ENCODE data around the gene C9orf152.
"Not testable (repeated sequence)": the region's sequence is repeated elsewhere in the genome, so short reads cannot be mapped to it uniquely, and the experiment has no call there.

The C9orf152 gene

GRCh38 chr9:110208031-110208430 is at the start of gene C9orf152:
Gene C9orf152 (minus strand): TSS chr9:110208159. CDS start chr9:110207579, 580 bp downstream.
- no peak for DNase-seq

- no peak for DNase-seq
Measured at GRCh38 chr9:110257097-110257841, 49.3 kb upstream of the C9orf152 start.

GRCh38 chr9:110256380-110257096 is 48.6 kb upstream of the C9orf152 start, which contains the start of gene TXN:
Gene TXN (minus strand): TSS chr9:110256507. CDS start chr9:110256435, 72 bp downstream.
- DNase-seq = peak; percentile 54

DNA sequence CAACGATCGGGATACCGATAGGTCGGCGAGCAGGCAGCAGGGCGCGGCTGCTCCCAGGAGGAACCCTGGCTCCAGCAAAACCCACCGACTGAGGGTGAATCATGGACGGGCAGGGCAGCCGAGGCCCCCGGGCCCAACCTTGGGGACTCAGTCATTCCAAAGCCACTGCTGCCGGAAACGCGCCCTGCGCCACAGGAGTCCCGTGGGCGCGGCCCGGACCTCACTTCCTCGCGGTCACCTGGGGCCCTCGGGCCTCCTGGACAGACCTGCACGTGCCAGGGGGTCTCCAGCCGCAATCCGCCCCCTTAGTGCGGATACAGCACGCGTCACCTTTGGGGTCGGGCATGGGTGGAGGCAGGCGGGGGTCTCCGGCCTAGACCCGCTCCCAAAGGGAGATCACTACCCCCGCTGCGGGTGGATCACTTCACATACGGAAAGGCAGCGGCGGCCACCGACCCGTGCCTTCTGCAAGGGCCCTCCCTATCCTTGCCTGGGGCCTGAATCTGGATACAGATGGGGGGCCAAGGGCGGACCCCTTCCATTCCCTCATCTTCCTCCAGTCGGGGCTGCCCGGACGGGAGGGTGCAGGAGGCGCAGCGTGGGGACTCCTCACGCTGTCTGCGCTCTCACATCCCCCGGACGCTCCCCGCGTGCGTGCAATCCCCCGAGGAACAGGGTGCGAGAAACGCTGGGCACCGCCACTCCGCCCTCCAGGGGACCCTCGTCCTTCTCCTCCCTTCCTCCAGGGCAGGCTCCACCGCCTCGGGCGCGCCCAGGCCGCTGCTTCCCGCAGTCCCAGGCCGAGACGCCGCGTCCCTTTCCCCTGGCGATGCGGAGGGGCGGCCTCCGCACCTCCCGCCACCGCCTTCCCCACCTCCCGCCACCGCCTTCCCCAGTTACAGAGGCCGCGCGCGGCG is 47.8 kb upstream of the C9orf152 start:
- DNase-seq = no peak

DNA sequence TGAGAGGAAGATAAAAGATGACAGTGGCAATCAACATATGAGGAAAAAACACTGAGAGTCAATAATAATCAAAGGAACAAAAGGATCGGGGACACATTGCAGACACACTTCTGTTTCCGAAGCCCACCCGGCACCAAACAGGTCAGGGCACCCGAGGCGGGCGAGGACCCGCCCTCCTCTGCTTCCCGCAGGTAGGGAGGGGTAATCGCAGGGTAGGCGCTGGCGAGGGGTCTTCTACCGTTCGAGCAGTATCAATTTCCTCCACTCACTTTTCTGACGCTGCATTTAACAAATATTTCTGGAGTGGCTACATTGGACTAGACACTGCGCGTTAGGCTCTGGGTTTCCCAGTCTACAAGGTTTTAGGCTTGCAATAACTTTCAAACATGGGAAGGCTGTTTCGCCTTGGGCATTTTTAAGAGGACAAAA is 47.1 kb upstream of the C9orf152 start:
- DNase-seq = no peak

DNA sequence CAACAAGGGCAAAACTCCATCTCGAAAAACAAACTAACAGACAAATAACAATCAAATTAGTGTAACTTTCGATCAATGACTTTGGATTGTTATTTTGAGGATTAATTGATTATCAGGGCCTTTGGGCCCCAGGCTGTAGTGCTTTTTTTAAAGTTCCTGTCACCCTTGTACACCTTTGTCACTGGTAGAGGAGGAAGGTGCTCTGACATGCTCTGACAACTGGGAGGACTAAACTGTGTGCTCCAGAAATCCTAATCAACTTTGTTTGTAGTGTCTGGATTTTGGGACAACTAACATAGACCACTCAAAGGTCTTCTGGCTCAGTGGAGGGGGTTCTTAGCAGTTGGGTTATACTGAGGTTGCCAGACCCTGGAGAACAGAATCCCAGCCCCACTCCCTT is 46.5 kb upstream of the C9orf152 start:
- DNase-seq = no peak

GRCh38 chr9:110252509-110253139 is 44.7 kb upstream of the C9orf152 start:
- no peak for DNase-seq

GRCh38 chr9:110251770-110252169 is 43.8 kb upstream of the C9orf152 start:
- DNase-seq = not testable (repeated sequence)

GRCh38 chr9:110251212-110251611 is 43.3 kb upstream of the C9orf152 start:
- no peak for DNase-seq

DNA sequence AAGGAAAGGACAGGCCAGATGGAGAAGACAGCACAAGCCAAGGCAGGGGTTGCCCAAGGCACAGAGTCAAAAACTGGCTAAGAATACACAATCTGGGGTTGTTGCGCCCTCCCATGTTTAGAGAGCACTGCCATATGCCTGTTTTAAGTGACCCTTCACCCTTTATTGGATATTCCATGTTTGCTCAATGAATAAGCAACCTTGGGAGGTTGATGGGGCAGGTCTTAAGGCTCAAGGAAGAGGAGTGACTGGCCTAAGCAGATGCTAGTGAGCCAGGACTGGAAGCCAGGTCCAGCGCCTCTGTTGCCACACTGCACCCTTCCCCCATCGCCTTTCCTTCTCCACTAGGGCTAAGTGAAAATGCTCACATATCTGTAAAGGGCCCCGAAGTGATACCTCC is 41.6 kb upstream of the C9orf152 start:
- no peak for DNase-seq

GRCh38 chr9:110248361-110248760 is 40.4 kb upstream of the C9orf152 start:
- DNase-seq = no peak

GRCh38 chr9:110246214-110246613 is 38.3 kb upstream of the C9orf152 start:
- no peak for DNase-seq

DNA sequence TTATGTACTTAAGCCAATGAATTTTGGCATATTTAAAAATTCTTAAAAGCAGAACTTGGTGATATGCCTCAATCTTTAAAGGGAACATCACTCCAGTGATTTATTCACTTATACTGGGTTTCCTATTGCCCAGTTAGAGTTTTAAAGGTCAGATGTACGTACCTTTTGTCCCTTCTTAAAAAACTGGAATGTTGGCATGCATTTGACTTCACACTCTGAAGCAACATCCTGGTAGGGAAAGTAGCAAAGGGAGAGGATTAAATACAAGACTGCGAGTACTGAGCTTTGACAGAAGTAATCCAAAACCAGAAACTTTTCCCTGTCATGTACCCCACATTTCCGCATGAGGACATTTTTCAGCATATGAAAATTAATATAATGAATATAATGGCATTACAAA is 36.7 kb upstream of the C9orf152 start:
- no peak for DNase-seq

DNA sequence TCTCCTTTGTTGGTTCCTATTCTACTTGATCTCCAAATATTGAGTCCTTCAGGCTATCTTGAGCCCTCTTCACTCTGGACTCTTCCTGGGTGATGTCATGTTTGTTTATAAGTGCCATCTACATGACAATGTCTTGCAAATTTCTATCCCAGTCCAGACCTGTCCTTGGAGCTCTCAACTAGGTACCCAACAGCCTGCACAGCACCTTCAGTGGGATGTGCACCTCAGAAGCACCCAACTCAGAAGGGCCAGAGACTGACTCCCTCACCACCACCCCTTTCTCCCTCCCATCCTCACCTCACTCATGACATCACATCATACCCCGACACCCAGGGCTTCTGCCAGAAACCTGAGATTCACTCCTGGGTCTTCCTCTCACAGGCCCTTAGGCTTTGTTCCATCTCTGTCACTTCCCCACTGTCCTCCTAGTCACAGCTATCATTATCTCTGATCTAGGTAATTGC is 33.9 kb upstream of the C9orf152 start:
- DNase-seq = no peak

GRCh38 chr9:110241260-110241857 is 33.4 kb upstream of the C9orf152 start:
- DNase-seq = no peak

GRCh38 chr9:110240198-110240597 is 32.2 kb upstream of the C9orf152 start:
- no peak for DNase-seq

DNA sequence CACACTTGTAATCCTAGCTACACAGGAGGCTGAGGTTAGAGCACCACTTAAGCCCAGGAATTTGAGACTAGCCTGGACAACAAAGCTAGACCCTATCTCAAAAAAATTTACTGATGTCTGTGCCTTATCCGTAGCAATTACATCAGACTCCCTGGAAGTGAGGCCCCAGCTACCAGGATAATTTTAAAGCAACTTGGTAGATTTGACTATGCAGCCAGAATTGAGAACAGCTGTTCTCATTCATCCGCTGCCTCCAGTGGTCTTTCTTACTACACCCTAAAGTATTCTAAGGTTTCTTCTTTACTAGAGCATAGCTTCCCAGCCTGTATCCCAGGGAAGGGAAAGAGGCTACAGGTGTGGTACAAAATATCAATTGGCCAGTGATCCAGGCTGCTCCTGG is 20.4 kb upstream of the C9orf152 start:
- no peak for DNase-seq

GRCh38 chr9:110224583-110224982 is 16.6 kb upstream of the C9orf152 start:
- no peak for DNase-seq

GRCh38 chr9:110220809-110221208 is 12.8 kb upstream of the C9orf152 start:
- no peak for DNase-seq

DNA sequence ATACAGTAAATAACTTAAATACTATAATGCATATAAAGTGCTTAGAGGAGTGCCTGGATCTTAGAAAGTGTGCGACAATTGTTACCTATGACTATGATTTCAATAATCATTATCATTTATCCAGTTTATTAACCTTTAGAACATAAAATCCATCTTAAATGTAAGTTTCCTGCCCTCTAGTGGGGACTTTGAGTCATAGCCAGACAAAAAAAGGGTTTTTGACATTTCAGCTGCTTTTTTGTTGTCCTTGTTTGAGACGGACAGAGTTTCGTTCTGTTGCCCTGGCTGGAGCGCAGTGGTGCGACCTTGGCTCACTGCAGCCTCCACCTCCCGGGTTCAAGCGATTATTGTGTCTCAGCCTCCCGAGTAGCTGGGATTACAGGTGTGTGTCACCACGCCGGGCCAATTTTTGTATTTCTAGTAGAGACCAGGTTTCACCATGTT is 9.7 kb upstream of the C9orf152 start:
- DNase-seq = peak; percentile 3

GRCh38 chr9:110214586-110215355 is 6.8 kb upstream of the C9orf152 start:
- DNase-seq = no peak
